DOHH2 (cell line): ENCODE data around the gene TTLL9.
"Not testable (repeated sequence)": the region's sequence is repeated elsewhere in the genome, so short reads cannot be mapped to it uniquely, and the experiment has no call there.

Experiments
- H3F3A ChIP-seq: fragments of 200-600 bp; sonication (generic), shearing (Covaris generic); 2 replicates; pipeline ENCODE4 v1.6.0; 2016; ENCODE audit warnings: antibody characterized with exemption, mild to moderate bottlenecking; ENCODE audit not compliant: control insufficient read depth, insufficient read depth
- H3K27ac ChIP-seq: fragments of 200-600 bp; sonication (generic); 2 replicates; pipeline ENCODE4 v1.5.1; 2014; ENCODE audit warnings: low read depth, mild to moderate bottlenecking, low read length, moderate library complexity
- H3K27me3 ChIP-seq: fragments of 200-600 bp; sonication (generic); 2 replicates; pipeline ENCODE4 v1.6.1; 2014; ENCODE audit warnings: mild to moderate bottlenecking, low read length, mixed read lengths; ENCODE audit not compliant: control insufficient read depth
- H3K36me3 ChIP-seq: fragments of 200-600 bp; sonication (generic); 2 replicates; pipeline ENCODE4 v1.6.1; 2014; ENCODE audit warnings: mild to moderate bottlenecking, low read length, moderate library complexity, mixed read lengths; ENCODE audit not compliant: control insufficient read depth
- H3K4me1 ChIP-seq: fragments of 200-600 bp; sonication (generic); 2 replicates; pipeline ENCODE4 v1.6.1; 2014; ENCODE audit warnings: mild to moderate bottlenecking, low read length, mixed read lengths; ENCODE audit not compliant: control insufficient read depth
- H3K4me2 ChIP-seq: fragments of 200-600 bp; sonication (generic); 2 replicates; pipeline ENCODE4 v1.6.0; 2014; ENCODE audit warnings: mild to moderate bottlenecking, low read length, moderate library complexity
- H3K4me3 ChIP-seq: fragments of 200-600 bp; sonication (generic); 2 replicates; pipeline ENCODE4 v1.5.1; 2014; ENCODE audit warnings: mild to moderate bottlenecking, low read length, mixed read lengths
- H3K79me2 ChIP-seq: fragments of 200-600 bp; sonication (generic); 2 replicates; pipeline ENCODE4 v1.6.1; 2014; ENCODE audit warnings: mild to moderate bottlenecking, low read length, mixed read lengths; ENCODE audit not compliant: control insufficient read depth
- H3K9me2 ChIP-seq: fragments of 200-600 bp; sonication (generic); replicated peaks from 2 replicates; pipeline ENCODE4 v1.6.1; 2014; ENCODE audit warnings: mild to moderate bottlenecking, low read length, mixed read lengths; ENCODE audit not compliant: control insufficient read depth
- H3K9me3 ChIP-seq: fragments of 200-600 bp; sonication (generic); 2 replicates; pipeline ENCODE4 v1.6.1; 2014; ENCODE audit warnings: antibody characterized with exemption, low read length, mixed read lengths; ENCODE audit not compliant: control insufficient read depth, insufficient read depth
- H4K20me1 ChIP-seq: fragments of 200-600 bp; sonication (generic); 2 replicates; pipeline ENCODE4 v1.6.0; 2014; ENCODE audit warnings: low read depth, mild to moderate bottlenecking, antibody characterized with exemption, low read length, moderate library complexity; ENCODE audit not compliant: control insufficient read depth, insufficient read depth
- EZH2phosphoT487 ChIP-seq: fragments of 200-600 bp; sonication (generic); IDR thresholded peaks from 2 replicates; pipeline ENCODE4 v1.6.1; 2017; ENCODE audit warnings: borderline replicate concordance, mild to moderate bottlenecking, antibody characterized with exemption, low read length, moderate library complexity, mixed read lengths
- TF ChIP-seq, protein P1 (sequence below): fragments of 200-600 bp; sonication (generic); IDR thresholded peaks from one replicate; pipeline ENCODE4 v1.5.1; 2014; ENCODE audit warnings: antibody characterized with exemption, mild to moderate bottlenecking, low read depth, low read length; ENCODE audit not compliant: poor library complexity, severe bottlenecking

Gene TTLL9

DNA sequence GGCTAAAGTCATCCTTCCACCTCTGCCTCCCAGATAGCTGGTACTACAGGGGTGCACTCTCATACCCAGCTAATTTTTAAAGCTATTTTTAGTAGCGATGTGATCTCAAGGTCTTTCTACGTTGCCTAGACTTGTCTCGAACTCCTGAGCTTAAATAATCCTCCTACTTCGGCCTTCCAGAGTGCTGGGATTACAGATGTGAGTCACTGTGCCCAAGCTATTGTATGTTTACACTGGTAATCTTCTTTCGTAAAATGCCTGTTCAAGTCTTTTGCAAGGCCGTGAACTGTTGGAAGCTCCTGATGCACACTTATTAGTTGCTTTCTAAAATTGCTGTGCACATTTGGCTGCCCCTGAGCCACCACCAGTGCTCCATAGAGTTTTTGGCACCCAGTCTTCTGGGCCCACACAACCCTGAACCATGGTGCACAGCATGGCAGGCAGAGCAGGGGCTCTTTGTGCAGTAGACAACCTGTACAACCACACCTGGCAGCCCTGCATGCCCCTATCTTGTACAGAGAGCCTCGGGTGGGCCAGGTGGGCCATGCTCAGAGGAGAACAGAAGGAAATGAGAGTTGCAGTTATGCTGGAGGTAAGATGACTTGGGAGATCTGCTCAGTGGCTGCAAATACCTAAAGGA, 48.2 kb downstream of the TTLL9 start:
- Histone ChIP-seq H3K79me2 (no peaks in the 10 kb centered on the region), H3K4me2 (no peak overlapping the region), H3K27ac (no peak overlapping the region)

DNA sequence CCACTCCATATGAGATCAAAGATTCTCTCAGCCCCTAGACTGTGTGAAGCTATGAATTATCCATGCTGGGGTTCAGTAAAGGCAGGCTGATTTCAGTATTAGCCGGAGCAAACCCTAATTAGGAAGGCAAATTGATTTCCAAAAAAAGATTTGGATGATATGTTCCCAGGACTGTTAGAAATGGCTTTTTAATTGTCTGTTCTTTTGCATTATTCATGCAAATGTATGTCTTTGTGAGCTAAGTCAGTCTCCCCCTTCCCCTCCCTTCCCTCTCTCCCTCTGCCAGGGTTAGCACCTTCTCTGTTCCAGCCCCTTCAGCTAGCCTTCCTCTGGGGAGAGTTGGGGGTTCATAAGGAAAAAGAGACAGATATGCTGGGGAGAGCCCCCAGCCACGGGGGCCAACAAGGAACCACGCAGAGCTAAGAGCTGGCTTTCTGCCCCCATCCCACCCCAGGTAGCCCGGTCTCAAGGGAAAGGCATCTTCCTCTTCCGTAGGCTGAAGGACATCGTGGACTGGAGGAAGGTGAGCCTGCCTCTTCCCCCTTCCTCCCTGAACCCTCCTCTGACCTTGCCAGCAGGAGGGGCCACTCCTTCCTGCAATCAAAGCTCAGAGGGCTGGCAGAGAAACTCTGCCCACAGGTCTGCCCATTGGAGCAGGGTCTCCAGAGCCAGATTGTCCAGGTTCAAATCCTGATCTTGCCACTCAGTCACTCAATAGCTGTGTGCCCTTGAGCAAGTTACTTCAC, 49.1 kb downstream of the TTLL9 start:
- H3K4me2 ChIP-seq: no peak overlapping the region
- H3F3A ChIP-seq: no peaks in the 10 kb centered on the region
- no peak overlapping the region for H3K27ac ChIP-seq
- H4K20me1 ChIP-seq: no peaks in the 10 kb centered on the region
- no peaks in the 10 kb centered on the region for H3K4me1 ChIP-seq
- H3K9me3 ChIP-seq: no peaks in the 10 kb centered on the region
- TF ChIP-seq, protein P1, sequence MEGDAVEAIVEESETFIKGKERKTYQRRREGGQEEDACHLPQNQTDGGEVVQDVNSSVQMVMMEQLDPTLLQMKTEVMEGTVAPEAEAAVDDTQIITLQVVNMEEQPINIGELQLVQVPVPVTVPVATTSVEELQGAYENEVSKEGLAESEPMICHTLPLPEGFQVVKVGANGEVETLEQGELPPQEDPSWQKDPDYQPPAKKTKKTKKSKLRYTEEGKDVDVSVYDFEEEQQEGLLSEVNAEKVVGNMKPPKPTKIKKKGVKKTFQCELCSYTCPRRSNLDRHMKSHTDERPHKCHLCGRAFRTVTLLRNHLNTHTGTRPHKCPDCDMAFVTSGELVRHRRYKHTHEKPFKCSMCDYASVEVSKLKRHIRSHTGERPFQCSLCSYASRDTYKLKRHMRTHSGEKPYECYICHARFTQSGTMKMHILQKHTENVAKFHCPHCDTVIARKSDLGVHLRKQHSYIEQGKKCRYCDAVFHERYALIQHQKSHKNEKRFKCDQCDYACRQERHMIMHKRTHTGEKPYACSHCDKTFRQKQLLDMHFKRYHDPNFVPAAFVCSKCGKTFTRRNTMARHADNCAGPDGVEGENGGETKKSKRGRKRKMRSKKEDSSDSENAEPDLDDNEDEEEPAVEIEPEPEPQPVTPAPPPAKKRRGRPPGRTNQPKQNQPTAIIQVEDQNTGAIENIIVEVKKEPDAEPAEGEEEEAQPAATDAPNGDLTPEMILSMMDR: no peak
- TF ChIP-seq EZH2phosphoT487: no peak
- H3K79me2 ChIP-seq: no peaks in the 10 kb centered on the region
- H3K27me3 ChIP-seq: peaks cover 10% of the 10 kb centered on the region; the same call in 1 of the 2 replicates
- H3K9me2 ChIP-seq: no peaks in the 10 kb centered on the region
- H3K4me3 ChIP-seq: no peak overlapping the region
- H3K36me3 ChIP-seq: no peaks in the 10 kb centered on the region

More for the DNA sequence above, 48.2 kb downstream of the TTLL9 start:
- H4K20me1 ChIP-seq: no peaks in the 10 kb centered on the region
- no peaks in the 10 kb centered on the region for H3K36me3 ChIP-seq
- no peaks in the 10 kb centered on the region for H3K4me1 ChIP-seq
- H3F3A ChIP-seq: no peaks in the 10 kb centered on the region
- H3K9me3 ChIP-seq: no peaks in the 10 kb centered on the region
- H3K27me3 ChIP-seq: peaks cover 10% of the 10 kb centered on the region; the same call in 1 of the 2 replicates
- no peaks in the 10 kb centered on the region for H3K9me2 ChIP-seq
- H3K4me3 ChIP-seq: no peak overlapping the region
- TF ChIP-seq EZH2phosphoT487: no peak
- TF ChIP-seq, protein P1: no peak

DNA sequence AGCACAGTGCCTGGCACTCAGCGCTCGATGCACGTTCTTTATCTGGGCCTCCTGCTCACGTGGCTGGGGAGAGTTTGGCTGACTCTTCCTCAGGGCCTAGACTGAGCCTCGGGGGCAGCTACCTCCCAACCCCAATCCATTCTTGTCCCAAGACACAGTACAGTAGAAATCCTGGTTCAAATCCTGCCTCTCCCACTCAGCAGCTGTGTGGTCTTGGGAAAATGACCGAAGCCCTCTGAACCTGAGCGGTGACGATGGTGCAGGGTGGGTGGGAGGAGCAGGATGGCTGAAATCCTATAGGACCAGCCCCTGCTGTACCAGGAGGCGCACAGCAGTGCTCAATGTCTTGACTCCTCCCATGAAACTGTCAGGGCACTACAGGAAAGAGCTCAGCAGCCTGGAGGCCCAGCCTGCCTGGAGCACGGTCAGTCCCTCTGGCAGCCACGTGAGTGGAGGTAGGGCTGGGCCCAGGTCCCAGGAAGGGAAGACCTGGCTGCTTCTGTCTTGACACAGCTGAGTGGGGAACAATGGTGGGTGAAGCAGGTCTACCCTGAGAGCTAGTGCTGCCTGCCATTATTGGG, 49.9 kb downstream of the TTLL9 start:
- TF ChIP-seq, protein P1: no peak
- no peak for TF ChIP-seq EZH2phosphoT487
- Histone ChIP-seq H3K4me3 (no peak overlapping the region), H3K27ac (no peak overlapping the region), H3K9me2 (no peaks in the 10 kb centered on the region), H3K36me3 (no peaks in the 10 kb centered on the region), H3K4me1 (no peaks in the 10 kb centered on the region), H3K4me2 (no peak overlapping the region), H3K79me2 (no peaks in the 10 kb centered on the region), H3K27me3 (peaks cover 10% of the 10 kb centered on the region; the same call in 1 of the 2 replicates), H3F3A (no peaks in the 10 kb centered on the region), H3K9me3 (no peaks in the 10 kb centered on the region), H4K20me1 (no peaks in the 10 kb centered on the region)

DNA sequence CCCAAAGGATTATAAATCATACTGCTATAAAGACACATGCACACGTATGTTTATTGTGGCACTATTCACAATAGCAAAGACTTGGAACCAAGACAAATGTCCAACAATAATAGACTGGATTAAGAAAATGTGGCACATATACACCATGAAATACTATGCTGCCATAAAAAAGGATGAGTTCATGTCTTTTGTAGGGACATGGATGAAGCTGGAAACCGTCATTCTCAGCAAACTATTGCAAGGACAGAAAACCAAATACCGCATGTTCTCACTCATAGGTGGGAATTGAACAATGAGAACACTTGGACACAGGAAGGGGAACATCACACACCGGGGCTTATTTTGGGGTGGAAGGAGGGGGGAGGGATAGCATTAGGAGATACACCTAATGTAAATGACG, 51.0 kb downstream of the TTLL9 start:
- H3K9me2 ChIP-seq, H3K4me2 ChIP-seq, H4K20me1 ChIP-seq, H3K4me1 ChIP-seq, H3K9me3 ChIP-seq, H3K79me2 ChIP-seq, H3K4me3 ChIP-seq, H3K27me3 ChIP-seq, H3K27ac ChIP-seq, H3K36me3 ChIP-seq, H3F3A ChIP-seq: not testable (repeated sequence)
